AG04449 (cell line): ENCODE data around the gene OVOL3.
"Not testable (repeated sequence)": the region's sequence is repeated elsewhere in the genome, so short reads cannot be mapped to it uniquely, and the experiment has no call there.

ENCODE experiments used
- CTCF ChIA-PET: fragments of 350-600 bp; formaldehyde crosslinking; extraction: SDS; loops from one replicate; lab custom pipeline; 2021; ENCODE audit warnings: antibody characterized with exemption; lab: Yijun Ruan, JAX
- POLR2A ChIA-PET: fragments of 400-600, 350-600 bp; formaldehyde crosslinking; extraction: SDS; loops from one replicate; lab custom pipeline; 2020; ENCODE audit warnings: antibody characterized with exemption, inconsistent platforms; lab: Yijun Ruan, JAX
- DNase-seq: peaks from one replicate; pipeline ENCODE4 v3.0.0-alpha.2; 2010; ENCODE audit warnings: low read depth, low spot score
- H3K4me3 ChIP-seq: 2 replicates; pipeline ENCODE4 v1.5.1; 2011; ENCODE audit warnings: low read depth, mild to moderate bottlenecking, control low read depth, low read length
- CTCF ChIP-seq: IDR thresholded peaks from one replicate; pipeline ENCODE4 v1.5.1; 2011; ENCODE audit warnings: mild to moderate bottlenecking, moderate library complexity, low read length, control low read depth, inconsistent platforms; ENCODE audit not compliant: insufficient read depth; ENCODE audit errors: missing control alignments

The OVOL3 gene

GRCh38 chr19:36110487-36111199 is at the start of gene OVOL3:
Gene OVOL3 (plus strand): TSS chr19:36111143. CDS start chr19:36111203, 60 bp downstream.
- DNase-seq, result no peak
- POLR2A ChIA-PET, result no interaction called here
- TF ChIP-seq CTCF, result no peak
- CTCF ChIA-PET, result no interaction called here
- no peak within 1 kb of the TSS for H3K4me3 ChIP-seq

GRCh38 chr19:36061367-36061766 is 49.6 kb upstream of the OVOL3 start:
- DNase-seq, result no peak
- ChIA-PET POLR2A (interaction anchor here (0.6 to 1.2 kb wide), 2 partner anchors 45 to 1800 kb away, joined by 3 read pairs; no protein-coding TSS in a partner anchor), CTCF (interaction anchor here (0.8 to 4.8 kb wide), 13 partner anchors 9 to 173 kb away, joined by 3 to 69 read pairs (median 9); partner anchors contain the start of gene COX7A1)
- no peak overlapping the region for H3K4me3 ChIP-seq
- no peak for TF ChIP-seq CTCF

GRCh38 chr19:36064826-36065225 is 46.1 kb upstream of the OVOL3 start:
- CTCF ChIA-PET, result interaction anchor here (3.6 kb wide), 1 partner anchor 9 kb away, joined by 18 read pairs; the partner anchor contains the start of genes THAP8 and WDR62
- no peak overlapping the region for H3K4me3 ChIP-seq
- POLR2A ChIA-PET, result interaction anchor here (1.1 kb wide), 1 partner anchor 57 kb away, joined by 3 read pairs; the partner anchor contains the start of gene SYNE4
- TF ChIP-seq CTCF, result no peak
- no peak for DNase-seq

GRCh38 chr19:36067681-36068080 is 43.3 kb upstream of the OVOL3 start:
- no peak overlapping the region for H3K4me3 ChIP-seq
- no peak for TF ChIP-seq CTCF
- DNase-seq, result no peak
- CTCF ChIA-PET, result interaction anchor here (1.2 to 3.6 kb wide), 2 partner anchors 12 to 102 kb away, joined by 3 to 18 read pairs; partner anchors contain the start of genes THAP8 and WDR62
- POLR2A ChIA-PET, result no interaction called here

- CTCF ChIA-PET, result interaction anchor here (2.6 kb wide), 1 partner anchor 9 kb away, joined by 20 read pairs; no protein-coding TSS in a partner anchor
- POLR2A ChIA-PET, H3K4me3 ChIP-seq, DNase-seq: not testable (repeated sequence)
Measured at GRCh38 chr19:36068810-36069499, 42.0 kb upstream of the OVOL3 start.

- ChIA-PET CTCF (interaction anchor here (4.6 kb wide), 1 partner anchor 12 kb away, joined by 25 read pairs; no protein-coding TSS in a partner anchor), POLR2A (no interaction called here)
- no peak for TF ChIP-seq CTCF
- DNase-seq, result no peak
- H3K4me3 ChIP-seq, result no peak overlapping the region
Measured at GRCh38 chr19:36072081-36072480, 38.9 kb upstream of the OVOL3 start.
